ENCODE data around the gene DHPS. TPM values are rescaled to one million over a fixed set of nuclear protein-coding genes. Genes with fewer than 3 reads are reported as not detected.
"Not testable (repeated sequence)": the region's sequence is repeated elsewhere in the genome, so short reads cannot be mapped to it uniquely, and the experiment has no call there.

Gene DHPS
- total RNA-seq = 122 TPM
- 100 to 1,000 TPM in 1 of 4 donors, 10 to 100 TPM in 3; 78.5 to 105 (median 96.8) TPM for polyA plus RNA-seq

- H3K36me3 ChIP-seq (ENCODE audit: control insufficient read depth, insufficient read depth, low read length) = peaks cover 28% of the 10 kb centered on the region
- H3K27ac Mint-ChIP-seq = peak within 1 kb of the TSS; percentile 95 to 100 (median 97)
- H3K9me3 Mint-ChIP-seq = peaks cover 0 to 2% (median 0%) of the 10 kb centered on the region in 7 donors
- peak within 1 kb of the TSS; percentile 95 to 100 (median 98) for H3K4me3 Mint-ChIP-seq
- peak within 1 kb of the TSS; percentile 81 for H3K4me3 ChIP-seq (ENCODE audit: low read depth, low read length)
- peaks cover 14% of the 10 kb centered on the region for H3K27me3 Mint-ChIP-seq
- peaks cover 9 to 36% (median 18%) of the 10 kb centered on the region in 4 donors for H3K4me1 Mint-ChIP-seq
- H3K4me1 ChIP-seq (ENCODE audit: control insufficient read depth, insufficient read depth, low read length, poor library complexity, severe bottlenecking) = peaks cover 14% of the 10 kb centered on the region
- peak within 1 kb of the TSS; percentile 97 for H3K27ac ChIP-seq (ENCODE audit: insufficient read depth, low read length, poor library complexity, severe bottlenecking)
- peak; percentile 80 to 83 for ATAC-seq (ENCODE audit: low read depth in 2 of 2)
- H3K27me3 ChIP-seq (ENCODE audit: control insufficient read depth, insufficient read depth, low read length) = no peaks in the 10 kb centered on the region
- H3K9me3 ChIP-seq (ENCODE audit: control insufficient read depth in 2 of 2, low read length in 2 of 2) = no peaks in the 10 kb centered on the region
- DNase-seq = peak; percentile 89 to 99 (median 94)
- peaks cover 25% of the 10 kb centered on the region for H3K36me3 Mint-ChIP-seq
Measured at GRCh38 chr19:12681074-12681987, at the start of gene DHPS. DHPS (minus strand) TSS chr19:12681880; CDS start chr19:12681766, 114 bp downstream.

GRCh38 chr19:12731337-12731736 lies 49.7 kb upstream of the DHPS start:
- DNase-seq (no peak), ATAC-seq (ENCODE audit: low read depth in 2 of 2) (no peak)
- Histone ChIP-seq H3K4me3 (ENCODE audit: low read depth, low read length) (no peak overlapping the region), H3K36me3 (ENCODE audit: control insufficient read depth, insufficient read depth, low read length) (peaks cover 26% of the 10 kb centered on the region), H3K4me1 (ENCODE audit: control insufficient read depth, insufficient read depth, low read length, poor library complexity, severe bottlenecking) (peaks cover 34% of the 10 kb centered on the region), H3K27me3 (ENCODE audit: control insufficient read depth, insufficient read depth, low read length) (no peaks in the 10 kb centered on the region), H3K27ac (ENCODE audit: insufficient read depth, low read length, poor library complexity, severe bottlenecking) (no peak overlapping the region), H3K9me3 (ENCODE audit: control insufficient read depth in 2 of 2, low read length in 2 of 2) (no peaks in the 10 kb centered on the region)
- Mint-ChIP-seq H3K27me3 (peaks cover 5% of the 10 kb centered on the region), H3K4me3 (peak overlapping the region in 2 of 4 donors; percentile 21 to 88), H3K9me3 (no peaks in the 10 kb centered on the region), H3K27ac (no peak overlapping the region), H3K4me1 (peaks cover 9 to 54% (median 24%) of the 10 kb centered on the region in 4 donors), H3K36me3 (peaks cover 25% of the 10 kb centered on the region)

- Histone ChIP-seq H3K27me3 (ENCODE audit: control insufficient read depth, insufficient read depth, low read length) (no peaks in the 10 kb centered on the region), H3K4me1 (ENCODE audit: control insufficient read depth, insufficient read depth, low read length, poor library complexity, severe bottlenecking) (peaks cover 31% of the 10 kb centered on the region), H3K27ac (ENCODE audit: insufficient read depth, low read length, poor library complexity, severe bottlenecking) (no peak overlapping the region), H3K9me3 (ENCODE audit: control insufficient read depth in 2 of 2, low read length in 2 of 2) (no peaks in the 10 kb centered on the region), H3K36me3 (ENCODE audit: control insufficient read depth, insufficient read depth, low read length) (peaks cover 26% of the 10 kb centered on the region), H3K4me3 (ENCODE audit: low read depth, low read length) (no peak overlapping the region)
- peaks cover 25% of the 10 kb centered on the region for H3K36me3 Mint-ChIP-seq
- peaks cover 10 to 48% (median 24%) of the 10 kb centered on the region in 4 donors for H3K4me1 Mint-ChIP-seq
- peaks cover 5% of the 10 kb centered on the region for H3K27me3 Mint-ChIP-seq
- ATAC-seq (ENCODE audit: low read depth in 2 of 2) (no peak), DNase-seq (no peak)
- no peaks in the 10 kb centered on the region for H3K9me3 Mint-ChIP-seq
- H3K27ac Mint-ChIP-seq = no peak overlapping the region
- H3K4me3 Mint-ChIP-seq = peak overlapping the region in 3 of 4 donors; percentile 21 to 88 (median 33)
Measured at GRCh38 chr19:12730064-12730463, 48.4 kb upstream of the DHPS start.

GRCh38 chr19:12727745-12728433 lies 46.2 kb upstream of the DHPS start:
- no peak overlapping the region for H3K27ac ChIP-seq (ENCODE audit: insufficient read depth, low read length, poor library complexity, severe bottlenecking)
- H3K4me3 Mint-ChIP-seq = peak overlapping the region in 1 of 4 donors; percentile 88
- peaks cover 28% of the 10 kb centered on the region for H3K4me1 ChIP-seq (ENCODE audit: control insufficient read depth, insufficient read depth, low read length, poor library complexity, severe bottlenecking)

GRCh38 chr19:12726988-12727316 lies 45.3 kb upstream of the DHPS start:
- Histone ChIP-seq H3K27me3 (ENCODE audit: control insufficient read depth, insufficient read depth, low read length) (no peaks in the 10 kb centered on the region), H3K27ac (ENCODE audit: insufficient read depth, low read length, poor library complexity, severe bottlenecking) (no peak overlapping the region), H3K36me3 (ENCODE audit: control insufficient read depth, insufficient read depth, low read length) (peaks cover 23% of the 10 kb centered on the region), H3K4me3 (ENCODE audit: low read depth, low read length) (no peak overlapping the region), H3K4me1 (ENCODE audit: control insufficient read depth, insufficient read depth, low read length, poor library complexity, severe bottlenecking) (peaks cover 23% of the 10 kb centered on the region), H3K9me3 (ENCODE audit: control insufficient read depth in 2 of 2, low read length in 2 of 2) (no peaks in the 10 kb centered on the region)
- Mint-ChIP-seq H3K4me3 (peak overlapping the region in 1 of 4 donors; percentile 86), H3K4me1 (peaks cover 9 to 46% (median 28%) of the 10 kb centered on the region in 4 donors), H3K27ac (no peak overlapping the region), H3K36me3 (peaks cover 21% of the 10 kb centered on the region), H3K9me3 (peaks cover 0 to 3% (median 0%) of the 10 kb centered on the region in 7 donors), H3K27me3 (peaks cover 12% of the 10 kb centered on the region)
- no peak for ATAC-seq (ENCODE audit: low read depth in 2 of 2)
- no peak for DNase-seq

More at GRCh38 chr19:12727745-12728433, 46.2 kb upstream of the DHPS start:
- peaks cover 25% of the 10 kb centered on the region for H3K36me3 Mint-ChIP-seq
- Histone ChIP-seq H3K36me3 (ENCODE audit: control insufficient read depth, insufficient read depth, low read length) (peaks cover 26% of the 10 kb centered on the region), H3K4me3 (ENCODE audit: low read depth, low read length) (no peak overlapping the region), H3K9me3 (ENCODE audit: control insufficient read depth in 2 of 2, low read length in 2 of 2) (no peaks in the 10 kb centered on the region), H3K27me3 (ENCODE audit: control insufficient read depth, insufficient read depth, low read length) (no peaks in the 10 kb centered on the region)
- ATAC-seq (ENCODE audit: low read depth in 2 of 2) (no peak), DNase-seq (no peak)
- H3K4me1 Mint-ChIP-seq = peaks cover 9 to 51% (median 26%) of the 10 kb centered on the region in 4 donors
- peaks cover 5% of the 10 kb centered on the region for H3K27me3 Mint-ChIP-seq
- H3K27ac Mint-ChIP-seq = no peak overlapping the region
- no peaks in the 10 kb centered on the region for H3K9me3 Mint-ChIP-seq

GRCh38 chr19:12725612-12726011 lies 43.9 kb upstream of the DHPS start:
- not testable (repeated sequence) for H3K27ac ChIP-seq (ENCODE audit: insufficient read depth, low read length, poor library complexity, severe bottlenecking); ATAC-seq (ENCODE audit: low read depth in 2 of 2); H3K27ac Mint-ChIP-seq; H3K4me3 ChIP-seq (ENCODE audit: low read depth, low read length); DNase-seq; H3K9me3 Mint-ChIP-seq; H3K9me3 ChIP-seq (ENCODE audit: control insufficient read depth in 2 of 2, low read length in 2 of 2); H3K27me3 ChIP-seq (ENCODE audit: control insufficient read depth, insufficient read depth, low read length)
- H3K4me1 Mint-ChIP-seq = peaks cover 9 to 41% (median 35%) of the 10 kb centered on the region in 4 donors
- H3K36me3 Mint-ChIP-seq = peaks cover 19% of the 10 kb centered on the region
- H3K4me1 ChIP-seq (ENCODE audit: control insufficient read depth, insufficient read depth, low read length, poor library complexity, severe bottlenecking) = peaks cover 30% of the 10 kb centered on the region
- peaks cover 16% of the 10 kb centered on the region for H3K36me3 ChIP-seq (ENCODE audit: control insufficient read depth, insufficient read depth, low read length)
- H3K27me3 Mint-ChIP-seq = peaks cover 12% of the 10 kb centered on the region
- H3K4me3 Mint-ChIP-seq = peak overlapping the region in 2 of 4 donors; percentile 60 to 86

- Histone ChIP-seq H3K27ac (ENCODE audit: insufficient read depth, low read length, poor library complexity, severe bottlenecking) (peak within 1 kb of the TSS; percentile 86), H3K36me3 (ENCODE audit: control insufficient read depth, insufficient read depth, low read length) (peaks cover 6% of the 10 kb centered on the region), H3K4me1 (ENCODE audit: control insufficient read depth, insufficient read depth, low read length, poor library complexity, severe bottlenecking) (peaks cover 34% of the 10 kb centered on the region), H3K9me3 (ENCODE audit: control insufficient read depth in 2 of 2, low read length in 2 of 2) (no peaks in the 10 kb centered on the region), H3K4me3 (ENCODE audit: low read depth, low read length) (peak within 1 kb of the TSS; percentile 92), H3K27me3 (ENCODE audit: control insufficient read depth, insufficient read depth, low read length) (no peaks in the 10 kb centered on the region)
- H3K27me3 Mint-ChIP-seq = peaks cover 7% of the 10 kb centered on the region
- DNase-seq = peak; percentile 41 to 85 (median 70)
- peak; percentile 26 to 33 for ATAC-seq (ENCODE audit: low read depth in 2 of 2)
- peaks cover 9 to 45% (median 33%) of the 10 kb centered on the region in 4 donors for H3K4me1 Mint-ChIP-seq
- peak within 1 kb of the TSS; percentile 83 to 97 (median 94) for H3K27ac Mint-ChIP-seq
- H3K4me3 Mint-ChIP-seq = peak within 1 kb of the TSS; percentile 93 to 95 (median 94)
- peaks cover 0 to 4% (median 0%) of the 10 kb centered on the region in 7 donors for H3K9me3 Mint-ChIP-seq
- peaks cover 7% of the 10 kb centered on the region for H3K36me3 Mint-ChIP-seq
Measured at GRCh38 chr19:12723641-12724426, 42.2 kb upstream of the DHPS start, which contains the start of gene TNPO2. TNPO2 (minus strand) TSS chr19:12723932; CDS start chr19:12720977, 2,955 bp downstream.
